ENCODE results near the gene CCNYL1.

Gene CCNYL1

DNA sequence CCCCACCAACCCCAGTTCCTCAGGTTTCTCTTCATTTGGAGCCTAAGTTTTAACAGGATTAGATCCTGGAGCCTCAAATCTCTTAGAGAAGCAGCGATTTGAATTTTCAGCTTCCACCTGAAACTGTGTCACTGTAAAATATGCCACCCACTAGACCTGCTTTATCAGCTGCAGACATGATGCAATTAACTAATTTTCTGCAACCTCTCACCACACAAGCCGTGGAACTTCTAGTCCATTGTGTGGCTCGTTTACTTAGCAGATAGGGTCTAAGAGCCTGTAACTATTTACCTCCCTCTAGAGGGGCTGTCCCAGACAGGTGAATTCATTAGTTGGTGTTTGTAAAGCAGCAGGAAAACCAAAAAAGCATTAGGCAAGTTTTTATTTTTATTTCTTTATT is 89.8 kb downstream of the CCNYL1 start:
- H3K4me3 ChIP-seq (ENCODE audit: low read length) = no peak overlapping the region
- TF ChIP-seq ZNF274 (IDR thresholded peaks at IDR 0.05; ENCODE audit: low read depth, low read length) = no peak

DNA sequence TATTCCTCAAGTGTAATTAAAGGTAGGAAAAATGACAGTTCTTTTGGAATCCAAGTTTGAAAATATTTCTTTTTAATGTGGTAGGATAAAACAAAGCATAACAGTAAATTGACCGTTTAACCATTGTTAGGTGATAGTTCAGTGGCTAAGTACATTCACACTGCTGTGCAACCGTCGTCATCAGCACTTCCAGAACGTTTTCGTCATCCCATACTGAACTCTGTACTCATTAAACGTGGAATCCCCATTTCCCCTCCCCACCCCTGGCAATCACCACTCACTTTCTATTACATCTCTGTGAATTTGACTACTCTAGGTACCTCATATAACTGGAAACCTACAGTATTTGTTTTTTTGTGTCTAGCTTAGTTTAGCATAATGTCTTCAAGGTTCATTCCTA is 91.2 kb downstream of the CCNYL1 start:
- no peak overlapping the region for H3K4me3 ChIP-seq (ENCODE audit: low read length)
- no peak for TF ChIP-seq ZNF274 (IDR thresholded peaks at IDR 0.05; ENCODE audit: low read depth, low read length)

Measured in GM08714 (cell line).